HepG2 (cell line): Measurements from ENCODE around the gene CDKN3. TPM values are rescaled to one million over a fixed set of nuclear protein-coding genes. Genes with fewer than 3 reads are reported as not detected.

Experiments used
- GABPB1 ChIP-seq: IDR thresholded peaks from 2 replicates; pipeline ENCODE4 v1.6.1; 2016; ENCODE audit warnings: mild to moderate bottlenecking, missing genetic modification reagents, moderate library complexity, missing compliant biosample characterization
- HCFC1 ChIP-seq: fragments of 150-350 bp; IDR thresholded peaks from 2 replicates; pipeline ENCODE4 v1.6.1; 2014; ENCODE audit warnings: low read depth, low read length
- IKZF4 ChIP-seq: sonication (generic); formaldehyde crosslinking; IDR thresholded peaks from 2 replicates; pipeline ENCODE4 v1.5.1; 2020; ENCODE audit warnings: borderline replicate concordance, mild to moderate bottlenecking, low read depth, missing genetic modification reagents; ENCODE audit errors: not compliant biosample characterization
- MZF1 ChIP-seq: sonication (generic); formaldehyde crosslinking; IDR thresholded peaks from 2 replicates; pipeline ENCODE4 v1.8.1; 2023; ENCODE audit warnings: mild to moderate bottlenecking, missing genetic modification reagents, borderline replicate concordance
- PCBP2 ChIP-seq: fragments of 200-400 bp; formaldehyde crosslinking; optimal IDR thresholded peaks from 2 replicates; pipeline ENCODE3; 2018; ENCODE audit warnings: low read length, low read depth; ENCODE audit not compliant: poor library complexity, severe bottlenecking
- RBAK ChIP-seq: sonication (generic); formaldehyde crosslinking; IDR thresholded peaks from 2 replicates; pipeline ENCODE4 v1.5.1; 2020; ENCODE audit warnings: mild to moderate bottlenecking, missing genetic modification reagents
- SIX4 ChIP-seq: sonication (generic); formaldehyde crosslinking; IDR thresholded peaks from 2 replicates; pipeline ENCODE4 v1.4.0; 2020; ENCODE audit warnings: missing genetic modification reagents
- ZBTB42 ChIP-seq: sonication (generic); formaldehyde crosslinking; IDR thresholded peaks from 2 replicates; pipeline ENCODE4 v1.5.0; 2020; ENCODE audit warnings: mild to moderate bottlenecking, missing genetic modification reagents
- ZFX ChIP-seq: sonication (generic); formaldehyde crosslinking; IDR thresholded peaks from 2 replicates; pipeline ENCODE4 v1.4.0; 2020; ENCODE audit warnings: mild to moderate bottlenecking, low read depth, missing genetic modification reagents, moderate library complexity
- ZMYM2 ChIP-seq: sonication (generic); formaldehyde crosslinking; IDR thresholded peaks from 2 replicates; pipeline ENCODE4 v1.8.0; 2022; ENCODE audit warnings: mild to moderate bottlenecking, missing genetic modification reagents
- ZNF138 ChIP-seq: sonication (generic); formaldehyde crosslinking; IDR thresholded peaks from 2 replicates; pipeline ENCODE4 v1.5.0; 2020; ENCODE audit warnings: mild to moderate bottlenecking, low read depth, missing genetic modification reagents
- ZNF207 ChIP-seq: fragments of 450-650 bp; IDR thresholded peaks from 2 replicates; pipeline ENCODE4 v1.6.1; 2016; ENCODE audit warnings: antibody characterized with exemption, borderline replicate concordance
- ZNF274 ChIP-seq: sonication (generic); formaldehyde crosslinking; IDR thresholded peaks from 2 replicates; pipeline ENCODE4 v1.5.1; 2020; ENCODE audit warnings: mild to moderate bottlenecking, missing genetic modification reagents
- ZNF3 ChIP-seq: IDR thresholded peaks from 2 replicates; pipeline ENCODE4 v1.7.0; 2017; ENCODE audit warnings: inconsistent platforms
- ZNF543 ChIP-seq: sonication (generic); formaldehyde crosslinking; IDR thresholded peaks from 2 replicates; pipeline ENCODE4 v1.4.0; 2020; ENCODE audit warnings: mild to moderate bottlenecking, missing genetic modification reagents
- ZNF652 ChIP-seq: IDR thresholded peaks from 2 replicates; pipeline ENCODE4 v1.6.1; 2016; ENCODE audit warnings: low read depth, borderline replicate concordance
- ZSCAN22 ChIP-seq: sonication (generic); formaldehyde crosslinking; IDR thresholded peaks from 2 replicates; pipeline ENCODE4 v1.4.0; 2020; ENCODE audit warnings: mild to moderate bottlenecking, missing genetic modification reagents
- polyA plus RNA-seq, 8 experiments: library from polyadenylated mRNA; depleted of rRNA in 3 of 8; stranded (reverse) in 7 of 8; unstranded in 1 of 8; fragments of >200 nt; fragmentation: Illumina TruSeq in 4 of 8; extraction: Trizol in 4 of 8; gene quantifications; 2 replicates each; pipeline versions ENCODE4 v1.2.1 to v1.2.3, GENCODE V29; 2011 to 2016; ENCODE audit warnings: low read depth in 4 of 8, missing spikeins in 1 of 8, mixed read lengths in 1 of 8; ENCODE audit not compliant: insufficient read depth in 1 of 8
- total RNA-seq, 5 experiments: library from RNA; depleted of rRNA; stranded (reverse); fragments of >200 nt; fragmentation: Illumina TruSeq; extraction: Trizol; gene quantifications; 2 replicates each; pipeline ENCODE4 v1.2.3, GENCODE V29; 2016; ENCODE audit warnings: low read depth in 1 of 5
- TF ChIP-seq, protein P1 (sequence below): sonication (generic); formaldehyde crosslinking; IDR thresholded peaks from 2 replicates; pipeline ENCODE4 v1.5.1; 2020; ENCODE audit warnings: missing genetic modification reagents, mild to moderate bottlenecking, borderline replicate concordance
- TF ChIP-seq, protein P2 (sequence below): sonication (generic); formaldehyde crosslinking; IDR thresholded peaks from 2 replicates; pipeline ENCODE4 v1.4.0; 2020; ENCODE audit warnings: missing genetic modification reagents; ENCODE audit errors: not compliant biosample characterization
- TF ChIP-seq, protein P3 (sequence below): sonication (generic); formaldehyde crosslinking; IDR thresholded peaks from 2 replicates; pipeline ENCODE4 v1.5.1; 2020; ENCODE audit warnings: missing genetic modification reagents, mild to moderate bottlenecking, borderline replicate concordance
- TF ChIP-seq, protein P4 (sequence below): sonication (generic); formaldehyde crosslinking; IDR thresholded peaks from 2 replicates; pipeline ENCODE4 v1.8.0; 2022; ENCODE audit warnings: mild to moderate bottlenecking, missing genetic modification reagents, moderate library complexity

Gene CDKN3
- total and polyA plus RNA-seq, 2 of the 13 experiments (the other 11 are each of a cell fraction or from before 2014, with no cell fraction given) = 63.0 to 88.9 TPM

DNA sequence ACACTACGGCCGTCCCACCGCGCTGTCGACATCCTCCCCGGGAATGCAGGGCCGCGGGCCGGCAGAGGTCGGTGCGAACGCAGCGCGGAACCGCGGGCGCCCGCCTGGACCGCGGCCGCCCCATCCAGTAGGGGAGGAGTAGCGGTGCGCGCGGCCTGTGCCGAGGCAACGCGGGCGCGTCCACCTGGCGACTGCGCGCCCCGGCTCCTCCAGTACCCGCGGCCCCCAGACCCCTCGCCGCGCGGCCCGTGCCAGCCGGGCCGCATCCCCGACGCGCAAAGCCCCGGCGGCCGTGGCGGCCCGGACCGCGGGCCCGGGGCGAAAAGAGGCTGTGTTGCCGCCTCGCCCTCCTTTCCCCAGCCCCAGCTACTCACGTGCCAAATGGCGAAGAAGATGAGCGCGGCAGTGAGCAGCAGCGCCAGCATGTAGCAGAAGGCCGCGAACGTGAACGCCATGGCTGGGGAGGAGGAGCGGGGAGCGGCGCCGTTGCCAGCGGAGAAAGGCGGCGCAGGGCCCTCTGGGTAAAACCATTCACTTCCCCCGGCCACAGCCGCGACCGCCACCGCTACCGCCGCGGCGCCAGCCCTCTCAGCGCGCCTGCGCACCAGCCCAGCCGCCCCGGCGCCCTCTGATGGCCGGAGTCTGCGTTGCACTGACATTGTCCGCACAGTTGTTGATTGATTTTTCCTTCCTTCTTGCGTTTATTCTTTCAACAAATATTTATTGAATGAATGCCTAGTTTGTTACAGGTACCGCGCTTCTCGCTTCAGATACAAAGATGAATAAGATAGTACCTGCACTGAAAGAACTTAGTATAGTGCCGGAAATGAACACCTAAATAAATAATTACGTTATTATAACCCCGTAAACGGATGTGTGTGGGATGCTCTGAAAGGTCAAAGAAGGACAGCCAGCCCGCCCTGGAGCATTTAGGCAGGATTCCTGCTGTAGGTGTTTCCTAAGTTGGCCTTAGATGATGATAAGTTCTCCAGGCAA is 44.4 kb downstream of the CDKN3 start, which contains the start of gene CNIH1 (continued):
- TF ChIP-seq, protein P1, sequence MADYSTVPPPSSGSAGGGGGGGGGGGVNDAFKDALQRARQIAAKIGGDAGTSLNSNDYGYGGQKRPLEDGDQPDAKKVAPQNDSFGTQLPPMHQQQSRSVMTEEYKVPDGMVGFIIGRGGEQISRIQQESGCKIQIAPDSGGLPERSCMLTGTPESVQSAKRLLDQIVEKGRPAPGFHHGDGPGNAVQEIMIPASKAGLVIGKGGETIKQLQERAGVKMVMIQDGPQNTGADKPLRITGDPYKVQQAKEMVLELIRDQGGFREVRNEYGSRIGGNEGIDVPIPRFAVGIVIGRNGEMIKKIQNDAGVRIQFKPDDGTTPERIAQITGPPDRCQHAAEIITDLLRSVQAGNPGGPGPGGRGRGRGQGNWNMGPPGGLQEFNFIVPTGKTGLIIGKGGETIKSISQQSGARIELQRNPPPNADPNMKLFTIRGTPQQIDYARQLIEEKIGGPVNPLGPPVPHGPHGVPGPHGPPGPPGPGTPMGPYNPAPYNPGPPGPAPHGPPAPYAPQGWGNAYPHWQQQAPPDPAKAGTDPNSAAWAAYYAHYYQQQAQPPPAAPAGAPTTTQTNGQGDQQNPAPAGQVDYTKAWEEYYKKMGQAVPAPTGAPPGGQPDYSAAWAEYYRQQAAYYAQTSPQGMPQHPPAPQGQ (CRISPR knock-in tag) = no peak
- TF ChIP-seq RBAK (no peak), ZSCAN22 (CRISPR knock-in tag) (no peak), ZNF207 (no peak), ZBTB42 (CRISPR knock-in tag) (no peak), PCBP2 (no peak), MZF1 (CRISPR knock-in tag) (no peak), ZNF274 (CRISPR knock-in tag) (peak; percentile 40; the same call in 1 of the 2 replicates), ZFX (peak; percentile 97), HCFC1 (no peak), ZNF138 (CRISPR knock-in tag) (peak; percentile 89; the same call in 1 of the 2 replicates), ZNF3 (CRISPR knock-in tag) (peak; percentile 89; the same call in 1 of the 2 replicates), ZMYM2 (CRISPR knock-in tag) (no peak), ZNF543 (CRISPR knock-in tag) (no peak), IKZF4 (CRISPR knock-in tag) (peak; percentile 51), SIX4 (CRISPR knock-in tag) (no peak), GABPB1 (CRISPR knock-in tag) (peak; percentile 86), ZNF652 (CRISPR knock-in tag) (no peak)
- TF ChIP-seq, protein P2, sequence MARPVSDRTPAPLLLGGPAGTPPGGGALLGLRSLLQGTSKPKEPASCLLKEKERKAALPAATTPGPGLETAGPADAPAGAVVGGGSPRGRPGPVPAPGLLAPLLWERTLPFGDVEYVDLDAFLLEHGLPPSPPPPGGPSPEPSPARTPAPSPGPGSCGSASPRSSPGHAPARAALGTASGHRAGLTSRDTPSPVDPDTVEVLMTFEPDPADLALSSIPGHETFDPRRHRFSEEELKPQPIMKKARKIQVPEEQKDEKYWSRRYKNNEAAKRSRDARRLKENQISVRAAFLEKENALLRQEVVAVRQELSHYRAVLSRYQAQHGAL (CRISPR knock-in tag) = no peak
- TF ChIP-seq, protein P3, sequence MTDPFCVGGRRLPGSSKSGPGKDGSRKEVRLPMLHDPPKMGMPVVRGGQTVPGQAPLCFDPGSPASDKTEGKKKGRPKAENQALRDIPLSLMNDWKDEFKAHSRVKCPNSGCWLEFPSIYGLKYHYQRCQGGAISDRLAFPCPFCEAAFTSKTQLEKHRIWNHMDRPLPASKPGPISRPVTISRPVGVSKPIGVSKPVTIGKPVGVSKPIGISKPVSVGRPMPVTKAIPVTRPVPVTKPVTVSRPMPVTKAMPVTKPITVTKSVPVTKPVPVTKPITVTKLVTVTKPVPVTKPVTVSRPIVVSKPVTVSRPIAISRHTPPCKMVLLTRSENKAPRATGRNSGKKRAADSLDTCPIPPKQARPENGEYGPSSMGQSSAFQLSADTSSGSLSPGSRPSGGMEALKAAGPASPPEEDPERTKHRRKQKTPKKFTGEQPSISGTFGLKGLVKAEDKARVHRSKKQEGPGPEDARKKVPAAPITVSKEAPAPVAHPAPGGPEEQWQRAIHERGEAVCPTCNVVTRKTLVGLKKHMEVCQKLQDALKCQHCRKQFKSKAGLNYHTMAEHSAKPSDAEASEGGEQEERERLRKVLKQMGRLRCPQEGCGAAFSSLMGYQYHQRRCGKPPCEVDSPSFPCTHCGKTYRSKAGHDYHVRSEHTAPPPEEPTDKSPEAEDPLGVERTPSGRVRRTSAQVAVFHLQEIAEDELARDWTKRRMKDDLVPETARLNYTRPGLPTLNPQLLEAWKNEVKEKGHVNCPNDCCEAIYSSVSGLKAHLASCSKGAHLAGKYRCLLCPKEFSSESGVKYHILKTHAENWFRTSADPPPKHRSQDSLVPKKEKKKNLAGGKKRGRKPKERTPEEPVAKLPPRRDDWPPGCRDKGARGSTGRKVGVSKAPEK (CRISPR knock-in tag) = no peak
- TF ChIP-seq, protein P4, sequence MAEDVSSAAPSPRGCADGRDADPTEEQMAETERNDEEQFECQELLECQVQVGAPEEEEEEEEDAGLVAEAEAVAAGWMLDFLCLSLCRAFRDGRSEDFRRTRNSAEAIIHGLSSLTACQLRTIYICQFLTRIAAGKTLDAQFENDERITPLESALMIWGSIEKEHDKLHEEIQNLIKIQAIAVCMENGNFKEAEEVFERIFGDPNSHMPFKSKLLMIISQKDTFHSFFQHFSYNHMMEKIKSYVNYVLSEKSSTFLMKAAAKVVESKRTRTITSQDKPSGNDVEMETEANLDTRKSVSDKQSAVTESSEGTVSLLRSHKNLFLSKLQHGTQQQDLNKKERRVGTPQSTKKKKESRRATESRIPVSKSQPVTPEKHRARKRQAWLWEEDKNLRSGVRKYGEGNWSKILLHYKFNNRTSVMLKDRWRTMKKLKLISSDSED = 0 out of 2 replicates have a peak, but pooled peaks have one; percentile 80
